HFF-Myc (cell line): ENCODE measurements around the gene COL19A1.

ENCODE experiments used
- DNase-seq: peaks from one replicate; pipeline ENCODE4 v3.0.0-alpha.2; 2011; ENCODE audit warnings: low read depth; ENCODE audit errors: extremely low read depth
- H3K4me3 ChIP-seq: replicated peaks from 2 replicates; pipeline ENCODE4 v1.5.1; 2011; ENCODE audit warnings: low read depth, mild to moderate bottlenecking, control low read depth, low read length
- TF ChIP-seq, protein P1 (sequence below): IDR thresholded peaks from 2 replicates; pipeline ENCODE4 v1.5.1; 2012; ENCODE audit warnings: mild to moderate bottlenecking, low read depth, low read length, control low read depth; ENCODE audit errors: missing control alignments

The COL19A1 gene

DNA sequence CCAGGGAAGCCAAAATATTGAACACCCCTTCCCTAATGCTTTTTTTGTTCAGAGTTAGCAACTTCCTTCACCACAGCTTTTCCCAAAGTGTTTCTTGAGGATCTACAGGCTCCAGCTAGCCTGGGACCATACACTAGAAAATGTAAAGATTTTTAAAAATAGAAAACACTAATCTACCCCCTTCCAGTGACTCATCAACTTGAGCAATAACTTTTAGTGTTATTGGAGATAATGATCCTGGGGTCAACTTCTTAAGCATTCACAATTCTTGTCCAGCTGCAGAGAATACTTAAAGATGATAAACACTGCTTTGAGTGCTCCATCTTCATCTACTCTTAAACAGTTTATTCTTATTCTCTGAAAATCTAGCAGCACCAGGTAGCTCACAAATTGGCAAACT, 304.9 kb downstream of the COL19A1 start:
- no peak overlapping the region for H3K4me3 ChIP-seq
- no peak for DNase-seq
- TF ChIP-seq, protein P1, sequence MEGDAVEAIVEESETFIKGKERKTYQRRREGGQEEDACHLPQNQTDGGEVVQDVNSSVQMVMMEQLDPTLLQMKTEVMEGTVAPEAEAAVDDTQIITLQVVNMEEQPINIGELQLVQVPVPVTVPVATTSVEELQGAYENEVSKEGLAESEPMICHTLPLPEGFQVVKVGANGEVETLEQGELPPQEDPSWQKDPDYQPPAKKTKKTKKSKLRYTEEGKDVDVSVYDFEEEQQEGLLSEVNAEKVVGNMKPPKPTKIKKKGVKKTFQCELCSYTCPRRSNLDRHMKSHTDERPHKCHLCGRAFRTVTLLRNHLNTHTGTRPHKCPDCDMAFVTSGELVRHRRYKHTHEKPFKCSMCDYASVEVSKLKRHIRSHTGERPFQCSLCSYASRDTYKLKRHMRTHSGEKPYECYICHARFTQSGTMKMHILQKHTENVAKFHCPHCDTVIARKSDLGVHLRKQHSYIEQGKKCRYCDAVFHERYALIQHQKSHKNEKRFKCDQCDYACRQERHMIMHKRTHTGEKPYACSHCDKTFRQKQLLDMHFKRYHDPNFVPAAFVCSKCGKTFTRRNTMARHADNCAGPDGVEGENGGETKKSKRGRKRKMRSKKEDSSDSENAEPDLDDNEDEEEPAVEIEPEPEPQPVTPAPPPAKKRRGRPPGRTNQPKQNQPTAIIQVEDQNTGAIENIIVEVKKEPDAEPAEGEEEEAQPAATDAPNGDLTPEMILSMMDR: no peak

DNA sequence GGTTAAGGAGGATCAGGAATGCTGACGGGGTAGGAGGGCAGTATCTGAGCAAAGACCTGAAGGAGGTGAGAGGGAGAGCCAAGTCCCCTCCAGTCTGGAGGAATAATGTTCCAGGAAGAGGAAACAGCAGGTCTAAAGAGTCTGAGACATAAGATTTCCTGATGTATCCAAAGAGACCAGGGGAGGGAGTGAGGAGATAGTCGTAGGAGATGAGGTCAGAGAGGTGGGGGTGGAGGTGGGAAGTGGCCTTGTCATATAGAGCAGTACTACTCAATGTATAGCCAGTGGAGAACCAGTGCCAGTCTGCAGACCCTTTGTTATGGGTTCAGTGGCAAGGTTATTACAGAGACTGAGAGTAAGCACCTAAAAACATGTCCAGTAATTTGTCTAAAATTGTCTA, 305.9 kb downstream of the COL19A1 start:
- no peak overlapping the region for H3K4me3 ChIP-seq
- TF ChIP-seq, protein P1: no peak
- no peak for DNase-seq

DNA sequence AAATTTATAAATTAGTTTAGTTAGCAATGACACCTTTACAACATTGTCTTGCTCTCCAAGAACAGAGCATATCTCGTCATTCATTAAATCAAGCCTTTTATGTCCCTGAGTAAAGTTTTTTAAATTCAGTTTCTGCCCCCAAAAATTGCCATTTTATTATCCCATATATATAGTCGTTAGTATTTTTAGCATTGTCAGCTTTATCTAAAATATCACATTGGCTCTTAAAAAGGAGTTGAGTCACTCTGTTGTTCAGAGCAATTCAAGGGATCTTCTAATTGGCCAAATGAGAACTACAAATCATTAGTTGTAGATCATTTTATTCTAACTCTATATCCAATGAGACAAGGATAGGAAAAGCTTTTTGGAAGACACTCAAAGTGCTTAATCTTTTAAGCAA, 309.4 kb downstream of the COL19A1 start:
- TF ChIP-seq, protein P1: no peak
- H3K4me3 ChIP-seq: no peak overlapping the region
- DNase-seq: no peak

DNA sequence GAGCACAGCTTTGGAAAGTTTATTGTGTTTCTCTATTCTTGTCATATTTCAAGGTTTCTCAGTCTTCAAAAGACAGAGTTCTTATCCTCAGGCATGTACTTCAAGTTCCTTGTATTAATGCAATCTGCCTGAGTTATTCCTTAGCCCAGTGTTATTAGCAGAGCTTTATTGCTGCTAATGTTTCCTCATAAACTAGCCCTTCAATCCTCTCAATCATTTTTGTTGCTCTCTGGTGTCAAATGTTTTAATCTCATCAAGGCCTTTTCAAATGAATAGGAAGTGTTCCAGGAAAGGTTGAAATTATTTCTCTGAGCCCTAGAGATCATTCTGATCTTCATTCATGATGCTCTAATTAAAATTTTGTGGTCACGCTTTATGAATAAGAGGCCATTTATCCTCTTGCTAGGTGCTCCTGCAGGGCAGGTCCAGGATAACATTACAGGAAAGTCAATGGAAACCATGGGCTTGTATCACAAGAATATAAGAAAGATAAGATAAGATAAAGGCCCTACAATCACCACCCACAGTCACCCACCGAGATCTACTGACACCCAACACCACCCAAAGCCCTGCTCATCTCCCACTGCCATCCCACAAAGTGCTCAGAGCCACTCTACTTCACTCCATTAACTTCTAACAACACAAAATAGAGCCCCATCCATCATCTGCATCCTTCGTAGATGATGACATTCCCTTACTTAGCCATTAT, 310.6 kb downstream of the COL19A1 start:
- H3K4me3 ChIP-seq: no peak overlapping the region
- no peak for DNase-seq
- TF ChIP-seq, protein P1: no peak

DNA sequence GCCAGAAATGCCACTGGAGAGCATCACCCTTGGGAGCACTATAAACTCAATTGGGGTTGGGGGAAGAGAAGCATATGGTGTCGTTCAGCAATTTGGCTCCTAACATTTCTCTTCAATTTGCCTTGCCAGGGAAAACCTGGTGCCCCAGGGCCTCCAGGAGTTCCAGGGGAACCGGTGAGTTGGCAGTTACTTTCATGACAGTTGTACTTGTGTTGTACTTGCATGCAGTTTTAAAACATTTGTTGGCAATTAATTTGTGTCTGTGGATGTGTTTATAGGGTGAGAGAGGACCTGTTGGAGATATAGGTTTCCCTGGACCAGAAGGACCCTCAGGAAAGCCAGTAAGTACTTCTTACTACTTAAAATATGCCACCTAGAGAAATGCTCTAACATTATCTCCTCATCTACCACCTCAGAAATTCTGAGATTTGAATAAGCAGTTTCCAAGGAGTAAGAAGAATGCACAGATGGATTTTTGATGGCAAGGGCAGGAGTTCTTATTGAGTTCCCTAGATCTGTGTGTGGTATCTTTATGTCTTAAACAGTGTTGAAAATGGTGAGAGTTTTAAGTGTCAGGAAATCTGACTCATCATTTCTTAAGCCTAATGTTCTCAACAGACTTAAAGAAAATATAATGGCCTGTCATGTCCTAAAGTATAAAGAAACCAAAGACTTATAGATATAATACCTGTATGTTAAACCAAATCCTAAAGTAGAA, 314.0 kb downstream of the COL19A1 start:
- TF ChIP-seq, protein P1: no peak
- H3K4me3 ChIP-seq: no peak overlapping the region
- no peak for DNase-seq

DNA sequence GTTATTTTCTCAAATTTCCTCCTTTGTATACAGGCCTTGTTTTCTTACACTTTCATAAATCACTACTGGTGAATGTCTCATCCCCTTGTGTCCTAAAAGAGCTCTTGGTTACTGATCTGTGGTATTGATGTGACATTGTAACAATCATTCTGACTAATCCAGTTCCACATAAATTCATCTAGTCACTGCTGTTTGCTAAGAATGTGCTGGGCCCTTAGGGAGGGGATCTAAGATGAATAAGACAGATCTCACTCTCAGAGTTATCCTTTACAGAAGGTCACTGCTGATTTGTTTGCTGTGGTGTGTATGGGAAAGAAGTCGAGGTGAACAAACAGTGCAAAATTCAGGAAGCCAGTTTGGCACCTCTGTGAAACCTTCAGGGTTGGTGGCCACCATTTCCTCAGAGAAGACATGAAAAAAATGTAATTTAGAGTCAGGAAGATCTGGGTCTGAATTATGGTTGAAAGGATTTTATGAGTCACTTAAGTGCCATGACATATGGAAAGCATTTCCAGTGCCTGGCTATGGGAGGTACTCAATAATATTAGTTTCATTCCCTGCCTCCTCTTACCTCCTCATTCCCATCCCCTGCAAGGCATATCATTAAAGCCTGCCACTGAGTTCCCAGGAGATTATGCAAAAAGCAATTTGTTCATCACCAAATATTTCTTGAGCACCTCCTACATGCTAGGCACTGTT, 314.7 kb downstream of the COL19A1 start:
- no peak for DNase-seq
- TF ChIP-seq, protein P1: no peak

More for the DNA sequence above, 314.7 kb downstream of the COL19A1 start:
- no peak overlapping the region for H3K4me3 ChIP-seq
